GM04504 (cell line): ENCODE data around the gene DMRT1.

ENCODE experiments used
- DNase-seq: peaks from one replicate; pipeline ENCODE4 v3.0.0-alpha.2; 2012; ENCODE audit warnings: low read depth

The DMRT1 gene

GRCh38 chr9:922731-923130 lies 81.2 kb downstream of the DMRT1 start:
- DNase-seq: no peak

GRCh38 chr9:926976-927375 lies 85.5 kb downstream of the DMRT1 start:
- DNase-seq: no peak

- DNase-seq: no peak
Measured at GRCh38 chr9:928363-929042, 87.0 kb downstream of the DMRT1 start.

- no peak for DNase-seq
Measured at GRCh38 chr9:929719-930118, 88.2 kb downstream of the DMRT1 start.

DNA sequence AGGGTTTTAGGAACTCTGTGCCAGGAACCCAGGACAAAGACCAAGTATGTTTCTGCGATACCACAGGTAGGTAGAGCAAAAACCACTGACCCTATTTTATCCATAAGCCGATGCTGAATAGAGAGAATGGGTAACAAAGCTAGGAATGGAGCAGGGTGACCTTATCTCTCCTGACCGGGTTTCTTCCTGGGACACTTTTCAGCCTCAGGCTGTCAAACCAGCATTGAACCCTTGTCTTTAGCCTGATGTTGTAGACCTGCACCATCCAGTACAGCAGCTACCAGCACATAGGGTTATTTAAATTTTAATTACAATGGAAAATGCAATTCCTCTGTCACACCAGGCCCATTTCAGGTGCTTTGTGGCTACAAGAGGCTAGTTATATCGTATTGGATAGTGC lies 91.9 kb downstream of the DMRT1 start:
- DNase-seq: no peak

DNA sequence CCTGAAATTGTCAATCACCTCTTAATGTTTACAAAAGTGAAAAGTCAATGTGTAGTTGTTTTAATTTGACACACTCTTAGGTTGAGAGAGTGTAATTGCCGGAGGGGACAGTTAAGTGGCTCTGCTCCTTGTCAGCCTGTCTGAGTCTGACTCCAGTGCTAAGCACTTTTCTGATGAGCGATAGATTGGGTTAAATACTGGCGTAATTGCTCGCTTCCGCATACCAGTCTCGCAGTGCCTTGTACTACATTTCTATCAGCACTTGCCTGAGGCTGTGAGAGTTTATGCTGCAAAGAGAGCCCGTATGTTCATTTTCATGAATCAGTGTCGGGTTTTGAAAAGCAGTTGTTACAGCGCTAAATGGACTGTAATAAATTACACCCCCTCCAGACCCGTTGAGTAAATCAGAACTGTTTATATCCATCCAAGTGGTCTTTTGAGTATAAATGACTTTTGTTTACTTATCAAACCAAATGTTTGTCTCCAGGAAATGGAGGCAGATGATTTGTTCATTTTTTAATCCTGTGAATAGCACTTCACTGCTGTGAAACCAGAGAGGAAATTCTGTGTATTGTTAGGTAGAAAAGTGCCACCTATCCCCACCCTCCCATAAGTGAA lies 94.0 kb downstream of the DMRT1 start:
- DNase-seq: peak; percentile 24

- no peak for DNase-seq
Measured at GRCh38 chr9:942805-943580, 101.5 kb downstream of the DMRT1 start.

- DNase-seq: no peak
Measured at GRCh38 chr9:947985-948384, 106.5 kb downstream of the DMRT1 start.

DNA sequence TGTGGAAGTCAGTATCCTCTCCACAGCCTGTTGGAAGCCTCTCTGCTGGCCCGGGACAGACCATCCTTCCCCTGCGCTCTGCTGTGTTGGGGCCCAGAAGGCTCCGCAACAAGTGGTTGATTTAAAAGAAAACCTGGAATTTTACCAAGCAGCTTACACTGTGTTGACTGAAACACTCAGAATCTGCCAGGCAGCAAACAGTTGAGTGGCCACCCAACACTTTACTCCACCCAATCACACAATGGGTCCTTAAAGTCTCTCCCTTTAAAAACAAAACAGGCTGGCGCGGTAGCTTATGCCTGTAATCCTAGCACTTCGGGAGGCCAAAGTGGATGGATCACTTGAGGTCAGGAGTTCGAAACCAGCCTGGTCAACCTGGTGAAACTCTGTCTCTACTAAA lies 107.0 kb downstream of the DMRT1 start:
- no peak for DNase-seq

DNA sequence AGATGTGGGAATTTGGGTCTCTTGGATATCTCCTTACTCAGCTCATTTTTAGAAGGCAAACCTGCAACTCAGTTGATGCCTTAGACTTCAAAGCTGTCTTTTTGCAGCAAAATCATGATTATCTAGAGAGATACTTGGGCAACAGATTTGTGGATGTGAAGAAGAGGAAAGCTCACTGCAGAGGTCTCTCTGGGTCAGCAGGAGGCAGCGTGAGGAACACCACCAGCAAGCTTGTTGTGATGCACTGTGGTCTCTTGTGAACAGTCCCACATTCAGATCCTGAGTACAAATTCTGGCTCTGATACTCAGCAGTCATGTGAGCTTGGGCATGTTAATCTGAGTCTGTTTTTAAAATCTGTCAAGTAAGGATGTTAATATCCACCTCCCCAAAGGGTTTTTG lies 108.6 kb downstream of the DMRT1 start:
- DNase-seq: no peak

GRCh38 chr9:952546-952945 lies 111.0 kb downstream of the DMRT1 start:
- no peak for DNase-seq

DNA sequence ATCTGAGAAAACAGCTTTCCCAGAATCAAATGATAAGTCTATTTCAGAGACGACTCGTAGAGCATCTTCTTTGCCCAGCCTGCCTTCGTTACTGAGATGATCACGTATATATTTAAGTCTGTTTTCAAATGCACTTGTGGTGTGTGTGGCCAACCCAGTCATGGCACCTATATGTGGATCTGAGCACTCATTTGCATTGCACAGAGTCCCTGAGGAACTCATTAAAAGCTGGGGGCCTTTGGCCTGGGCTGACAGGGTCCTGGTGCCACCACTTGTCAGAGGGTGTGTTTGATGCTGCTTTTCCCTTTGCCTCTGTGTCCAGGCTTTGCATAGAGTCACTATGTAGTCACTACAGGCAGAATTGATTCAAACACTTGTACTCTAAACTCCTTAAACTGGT lies 117.6 kb downstream of the DMRT1 start:
- no peak for DNase-seq

GRCh38 chr9:959914-960313 lies 118.4 kb downstream of the DMRT1 start:
- no peak for DNase-seq

DNA sequence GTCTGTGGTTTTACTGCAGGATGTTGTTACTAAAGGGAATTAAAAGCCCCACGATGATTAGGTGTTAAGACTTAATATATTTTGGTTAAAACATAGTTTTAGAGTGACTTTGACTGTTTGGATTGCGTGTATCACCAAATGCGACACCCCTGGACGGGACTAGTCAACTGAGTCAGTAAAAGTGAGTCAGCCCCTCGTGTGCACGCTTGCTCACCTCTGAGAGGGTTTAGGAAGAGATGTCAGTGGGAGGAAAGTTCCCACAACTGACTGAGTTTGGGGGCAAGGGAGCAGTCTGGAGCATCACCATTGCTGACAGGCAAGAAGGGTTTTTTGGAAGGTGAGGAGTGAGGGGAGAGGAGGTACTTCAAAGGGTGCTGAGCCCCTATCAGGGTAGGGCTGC lies 120.5 kb downstream of the DMRT1 start:
- DNase-seq: no peak

DNA sequence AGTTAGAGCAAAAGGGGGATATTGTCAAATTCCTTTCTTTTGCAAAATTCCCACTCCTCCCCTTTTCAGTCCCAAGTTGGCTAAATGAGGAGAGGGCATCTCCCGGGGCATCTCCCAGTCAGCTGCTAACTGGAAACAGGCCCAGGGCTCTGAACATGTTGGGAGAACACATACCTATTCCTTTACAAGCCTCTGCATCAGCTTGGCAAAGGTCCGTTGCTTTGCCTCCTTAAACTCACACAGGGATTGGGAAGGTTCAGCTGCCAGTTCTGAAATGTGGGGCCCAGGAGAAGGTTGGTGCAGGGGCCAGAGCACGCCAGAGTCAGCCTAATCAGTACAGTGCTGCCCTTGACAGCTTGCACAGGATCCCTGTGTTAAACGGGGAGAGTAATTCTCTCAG lies 124.0 kb downstream of the DMRT1 start:
- no peak for DNase-seq

DNA sequence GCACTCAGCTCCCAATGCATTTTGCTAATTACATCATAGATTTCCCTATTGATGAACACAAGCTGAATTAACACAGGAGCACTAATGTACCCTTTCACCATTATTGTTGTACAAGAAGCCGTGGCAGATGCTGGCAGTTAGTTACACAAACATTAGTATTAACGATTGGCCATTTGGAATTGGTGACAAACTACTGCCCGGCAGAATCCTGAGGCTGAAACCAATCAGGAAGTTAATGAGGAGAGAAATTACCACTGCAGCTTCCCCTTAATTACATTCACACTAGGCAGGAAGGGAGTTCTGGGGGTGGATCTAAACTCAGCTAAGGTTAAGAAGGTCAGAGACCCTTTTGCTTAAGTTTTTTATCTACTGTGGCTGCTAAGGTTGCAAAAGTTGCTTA lies 125.4 kb downstream of the DMRT1 start:
- DNase-seq: no peak

- no peak for DNase-seq
Measured at GRCh38 chr9:967436-967835, 125.9 kb downstream of the DMRT1 start.

GRCh38 chr9:967903-968641 lies 126.6 kb downstream of the DMRT1 start:
- DNase-seq: no peak

DNA sequence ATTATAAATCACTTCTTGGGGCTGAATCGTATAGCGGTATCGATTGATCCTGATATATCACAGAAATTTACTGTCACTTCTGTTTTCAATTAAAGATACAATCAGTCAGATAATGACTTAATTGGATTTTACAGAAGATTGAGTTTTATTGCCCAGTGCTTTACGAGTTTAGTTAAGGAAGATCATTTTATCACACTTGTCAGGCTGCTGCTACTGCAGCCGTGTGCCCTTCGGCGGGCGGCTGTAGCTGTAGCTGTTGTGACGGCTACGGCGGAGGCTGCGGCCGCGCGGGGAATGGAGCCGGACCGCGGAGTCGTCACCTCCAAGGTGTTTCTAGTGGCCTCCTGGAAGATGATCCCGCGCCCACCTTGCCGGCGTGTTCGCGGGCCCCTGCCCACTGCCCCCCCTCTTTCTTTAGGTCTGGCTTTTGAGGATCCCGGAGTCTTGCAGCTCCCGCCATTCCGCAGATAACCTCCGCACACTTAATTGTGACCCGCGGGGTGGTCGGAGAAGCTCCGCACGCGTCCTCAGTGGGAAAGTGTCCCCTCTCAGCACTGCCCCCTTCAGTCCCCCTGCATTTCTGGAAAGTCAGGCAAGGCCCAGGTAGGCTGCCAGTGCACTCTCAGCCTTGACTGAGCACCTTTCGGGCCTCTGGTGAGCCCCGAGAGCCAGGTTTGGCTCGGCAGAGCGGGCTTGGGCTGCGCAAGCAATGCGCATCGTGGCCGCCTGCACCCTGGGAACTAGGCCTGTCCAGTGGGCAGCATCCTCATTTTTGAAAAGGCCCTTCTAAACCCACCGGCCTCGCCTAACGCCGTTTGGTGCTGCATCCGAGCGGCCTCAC lies 128.0 kb downstream of the DMRT1 start:
- DNase-seq: no peak

DNA sequence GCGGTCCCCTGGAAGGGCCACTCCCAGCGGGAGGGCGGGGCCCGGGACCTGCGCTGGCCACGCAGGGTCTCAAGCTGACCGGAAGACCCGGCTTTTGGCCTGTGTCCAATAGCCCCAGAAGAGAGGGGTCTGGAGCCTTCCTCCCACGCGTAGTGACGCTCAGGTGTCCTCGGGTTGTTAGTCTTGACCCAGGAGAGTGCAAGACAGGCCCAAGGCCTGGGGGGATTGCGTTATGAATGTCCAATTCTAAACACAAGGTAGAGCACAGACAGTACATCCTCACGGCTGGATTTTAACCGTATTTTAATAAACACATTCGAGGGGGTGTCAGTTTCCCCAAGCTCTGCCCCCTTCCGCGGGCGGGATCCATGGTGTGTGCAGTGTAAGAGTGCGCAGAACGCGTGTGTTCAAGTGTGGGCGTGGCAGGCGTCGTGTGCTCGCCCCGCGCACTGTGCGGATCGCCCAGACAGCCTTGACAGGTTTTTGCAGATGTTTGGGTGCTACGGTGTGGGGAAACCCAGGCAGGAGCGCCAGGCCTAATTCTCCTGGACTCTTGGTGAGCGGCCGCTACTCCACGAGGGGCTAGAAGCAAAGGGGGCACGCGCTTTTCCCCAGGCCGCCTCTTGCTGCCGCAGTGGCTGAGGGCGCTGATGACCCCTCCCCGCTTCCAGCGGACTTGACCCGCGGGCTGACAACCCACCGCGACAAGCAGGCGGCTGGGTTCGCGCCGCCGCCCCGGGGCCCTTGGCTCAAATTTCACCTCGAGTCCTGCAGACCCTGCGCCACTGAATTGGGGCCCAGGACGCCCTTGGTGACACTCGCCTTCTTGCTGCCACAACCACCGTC lies 128.9 kb downstream of the DMRT1 start:
- no peak for DNase-seq
